ENCODE results near the gene CNOT11. TPM values are rescaled to one million over a fixed set of nuclear protein-coding genes. Genes with fewer than 3 reads are reported as not detected.

Gene CNOT11
- total RNA-seq, 2 donors from 2014 or later: 41.0 to 41.4 TPM

DNA sequence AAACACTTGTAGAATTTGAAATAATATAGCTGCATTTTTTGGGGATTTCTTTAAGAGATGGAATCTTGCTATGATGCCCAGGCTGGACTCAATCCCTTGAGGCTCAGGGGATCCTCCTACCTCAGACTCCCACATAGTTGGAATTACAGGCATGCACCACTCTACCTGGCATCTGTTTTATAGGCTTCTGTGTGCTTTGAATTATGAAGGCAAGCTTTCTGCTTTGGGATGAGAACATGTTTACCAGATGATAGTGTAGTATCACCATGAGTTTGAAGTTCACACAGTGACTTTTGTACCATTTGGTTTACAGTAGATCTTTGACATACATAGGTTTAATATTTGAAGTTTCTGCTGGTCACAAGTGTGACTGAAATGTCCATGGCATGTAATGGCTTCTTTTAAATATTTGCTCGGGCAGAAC, 10.7 kb downstream of the CNOT11 start:
- Histone ChIP-seq H3K27ac (no peak overlapping the region), H3K4me1 (replicated peaks) (no peaks in the 10 kb centered on the region), H3K4me3 (no peak overlapping the region), H3K27me3 (replicated peaks; ENCODE audit: insufficient read depth) (no peaks in the 10 kb centered on the region), H3K36me3 (no peaks in the 10 kb centered on the region), H3K9me3 (no peaks in the 10 kb centered on the region)
- intact Hi-C loops (cut with DNase I): no loop called here
- 88% methylated on average over 1 of the region's 1 CpG for WGBS
- no peak for DNase-seq (ENCODE audit: low spot score)
- TF ChIP-seq, protein P1, sequence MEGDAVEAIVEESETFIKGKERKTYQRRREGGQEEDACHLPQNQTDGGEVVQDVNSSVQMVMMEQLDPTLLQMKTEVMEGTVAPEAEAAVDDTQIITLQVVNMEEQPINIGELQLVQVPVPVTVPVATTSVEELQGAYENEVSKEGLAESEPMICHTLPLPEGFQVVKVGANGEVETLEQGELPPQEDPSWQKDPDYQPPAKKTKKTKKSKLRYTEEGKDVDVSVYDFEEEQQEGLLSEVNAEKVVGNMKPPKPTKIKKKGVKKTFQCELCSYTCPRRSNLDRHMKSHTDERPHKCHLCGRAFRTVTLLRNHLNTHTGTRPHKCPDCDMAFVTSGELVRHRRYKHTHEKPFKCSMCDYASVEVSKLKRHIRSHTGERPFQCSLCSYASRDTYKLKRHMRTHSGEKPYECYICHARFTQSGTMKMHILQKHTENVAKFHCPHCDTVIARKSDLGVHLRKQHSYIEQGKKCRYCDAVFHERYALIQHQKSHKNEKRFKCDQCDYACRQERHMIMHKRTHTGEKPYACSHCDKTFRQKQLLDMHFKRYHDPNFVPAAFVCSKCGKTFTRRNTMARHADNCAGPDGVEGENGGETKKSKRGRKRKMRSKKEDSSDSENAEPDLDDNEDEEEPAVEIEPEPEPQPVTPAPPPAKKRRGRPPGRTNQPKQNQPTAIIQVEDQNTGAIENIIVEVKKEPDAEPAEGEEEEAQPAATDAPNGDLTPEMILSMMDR (IDR thresholded peaks at IDR 0.05): no peak
- no peak for TF ChIP-seq POLR2A (IDR thresholded peaks at IDR 0.05)
- TF ChIP-seq POLR2AphosphoS5 (IDR thresholded peaks at IDR 0.05): no peak

DNA sequence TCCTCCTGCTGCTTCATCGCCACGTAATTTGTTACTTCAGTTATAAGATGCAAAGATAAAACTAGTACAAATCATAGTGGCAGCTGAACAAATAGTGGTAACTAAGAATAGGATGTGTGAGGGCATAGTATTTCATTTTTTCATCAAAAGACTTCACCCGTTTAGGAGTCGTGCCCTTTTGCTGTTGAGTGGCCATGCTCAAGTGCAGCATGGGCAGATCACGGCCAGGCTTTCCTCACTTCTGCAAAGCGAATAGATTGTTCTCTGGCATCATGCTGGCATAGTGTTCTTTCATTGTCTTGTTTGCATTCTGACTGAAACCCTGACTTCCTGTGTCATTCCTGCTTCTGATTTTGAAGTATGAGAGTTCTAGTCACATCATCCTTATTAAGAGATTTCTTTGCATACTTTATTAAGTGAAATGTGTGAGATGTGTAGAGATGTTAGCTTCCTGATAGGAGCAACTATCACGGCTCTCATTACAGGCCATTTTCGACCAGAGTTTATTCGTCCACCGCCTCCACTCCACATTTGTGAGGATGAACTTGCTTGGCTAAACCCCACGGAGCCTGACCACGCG, 11.8 kb downstream of the CNOT11 start:
- WGBS: 82% methylated on average over 13 of the region's 13 CpGs
- no peak overlapping the region for H3K4me3 ChIP-seq
- no peaks in the 10 kb centered on the region for H3K36me3 ChIP-seq
- no peaks in the 10 kb centered on the region for H3K27me3 ChIP-seq (replicated peaks; ENCODE audit: insufficient read depth)
- no peaks in the 10 kb centered on the region for H3K9me3 ChIP-seq
- H3K4me1 ChIP-seq (replicated peaks): no peaks in the 10 kb centered on the region
- intact Hi-C loops (cut with DNase I): no loop called here
- no peak for DNase-seq (ENCODE audit: low spot score)
- no peak overlapping the region for H3K27ac ChIP-seq
- no peak for TF ChIP-seq POLR2AphosphoS5 (IDR thresholded peaks at IDR 0.05)
- no peak for TF ChIP-seq POLR2A (IDR thresholded peaks at IDR 0.05)
- TF ChIP-seq, protein P1 (IDR thresholded peaks at IDR 0.05): no peak

DNA sequence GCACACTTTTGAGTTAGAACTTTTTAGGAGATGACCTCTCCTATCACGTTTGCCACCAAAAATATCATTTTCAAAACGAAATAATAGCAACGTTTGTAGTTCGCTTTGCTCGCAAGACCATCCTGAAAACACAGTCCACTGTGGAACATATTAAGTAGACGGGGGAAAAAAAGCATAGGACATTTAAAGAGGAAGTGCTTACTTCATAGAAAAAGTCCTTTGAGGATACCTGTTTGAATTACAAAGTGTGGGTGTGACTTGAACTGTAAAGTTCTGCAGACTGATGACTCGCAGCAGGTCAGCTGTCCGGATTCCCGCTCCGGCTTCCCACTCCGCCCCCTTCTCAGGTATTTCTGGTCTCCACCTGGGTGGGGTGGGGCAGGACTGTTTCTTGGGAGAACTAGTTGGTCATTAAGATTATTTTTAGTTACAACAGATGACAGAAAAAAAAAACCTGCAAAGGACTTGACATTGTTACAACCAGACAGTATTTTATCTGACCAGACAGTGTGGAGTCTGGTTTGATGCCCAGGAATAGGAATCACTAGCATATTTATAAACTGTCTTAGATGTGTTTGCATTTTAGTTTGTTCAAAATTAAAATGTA, 13.3 kb downstream of the CNOT11 start:
- peaks cover 0 to 5% of the 10 kb centered on the region in 2 donors for H3K36me3 ChIP-seq
- no peaks in the 10 kb centered on the region for H3K4me1 ChIP-seq (replicated peaks)
- no peak for DNase-seq (ENCODE audit: low spot score)
- H3K27me3 ChIP-seq (replicated peaks; ENCODE audit: insufficient read depth): no peaks in the 10 kb centered on the region
- intact Hi-C loops (cut with DNase I): no loop called here
- H3K27ac ChIP-seq: no peak overlapping the region
- no peaks in the 10 kb centered on the region for H3K9me3 ChIP-seq
- WGBS: 61% methylated on average over 11 of the region's 11 CpGs
- TF ChIP-seq POLR2AphosphoS5 (IDR thresholded peaks at IDR 0.05) (no peak), POLR2A (IDR thresholded peaks at IDR 0.05) (no peak)
- TF ChIP-seq, protein P1 (IDR thresholded peaks at IDR 0.05): no peak
- no peak overlapping the region for H3K4me3 ChIP-seq

DNA sequence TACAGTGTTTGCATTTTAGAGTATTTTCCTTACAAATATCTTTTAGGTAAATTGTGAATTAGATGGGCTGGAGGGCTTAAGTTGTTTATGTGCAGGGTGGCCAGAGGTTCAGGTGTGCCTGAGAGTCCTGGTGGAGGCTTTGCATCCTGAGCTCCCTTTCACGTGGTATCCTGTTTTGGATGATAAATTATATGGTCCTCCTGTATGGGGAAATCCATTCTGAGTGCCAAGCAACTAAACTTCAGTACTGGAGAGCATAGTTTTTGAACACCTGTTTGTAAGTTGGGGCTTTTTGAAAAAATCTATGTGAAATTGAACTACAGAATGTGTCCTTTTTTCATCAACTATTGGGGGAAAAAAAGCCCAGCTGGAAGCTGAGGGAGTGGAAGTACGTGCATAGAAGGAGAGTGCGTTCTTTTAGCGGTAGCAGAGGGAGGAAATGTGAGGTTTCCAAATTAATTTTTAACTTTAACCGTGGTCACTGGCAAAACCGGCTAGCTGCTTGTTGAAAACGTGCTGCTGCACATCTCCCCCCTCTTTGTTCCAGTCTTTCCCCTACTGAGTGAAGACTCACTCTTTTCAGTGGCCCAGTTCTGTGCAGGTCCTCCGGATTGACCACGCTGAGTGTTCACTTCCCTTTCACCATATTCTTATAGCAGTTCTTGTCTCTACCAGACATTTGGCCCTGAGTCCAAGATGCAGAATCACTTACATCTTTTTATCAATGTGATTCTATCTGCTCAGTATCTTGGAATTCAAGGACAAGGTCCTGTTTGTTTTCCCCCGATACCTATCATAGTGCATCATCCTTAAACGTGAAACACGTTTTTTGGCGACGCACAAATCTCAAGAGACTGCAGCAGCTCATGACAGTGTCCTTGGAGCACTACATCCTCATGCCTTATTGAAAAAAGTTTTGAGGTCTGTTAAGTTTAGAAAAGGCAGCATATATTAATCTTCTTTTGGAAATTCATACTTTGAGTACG, 15.3 kb downstream of the CNOT11 start:
- intact Hi-C loops (cut with DNase I): no loop called here
- H3K27ac ChIP-seq: no peak overlapping the region
- no peak for DNase-seq (ENCODE audit: low spot score)
- H3K4me1 ChIP-seq (replicated peaks): no peaks in the 10 kb centered on the region
- 52% methylated on average over 15 of the region's 15 CpGs for WGBS
- H3K36me3 ChIP-seq: peaks cover 0 to 5% of the 10 kb centered on the region in 2 donors
- H3K27me3 ChIP-seq (replicated peaks; ENCODE audit: insufficient read depth): no peaks in the 10 kb centered on the region
- no peak for TF ChIP-seq POLR2A (IDR thresholded peaks at IDR 0.05)
- TF ChIP-seq, protein P1 (IDR thresholded peaks at IDR 0.05): no peak
- TF ChIP-seq POLR2AphosphoS5 (IDR thresholded peaks at IDR 0.05): no peak
- H3K9me3 ChIP-seq: no peaks in the 10 kb centered on the region
- no peak overlapping the region for H3K4me3 ChIP-seq
